GM12878 (cell line): Measurements from ENCODE around the gene CACNA1D. TPM values are rescaled to one million over a fixed set of nuclear protein-coding genes. Genes with fewer than 3 reads are reported as not detected.

Experiments
- ATAC-seq: fragments of 200-7000 bp; cut with Tn5 transposase; 3 replicates; pipeline ENCODE4 v1.9.1; 2020; ENCODE audit warnings: mild to moderate bottlenecking, moderate library complexity
- BruUV-seq: library from RNA; stranded (reverse); fragments of 400-500 nt; replicated peaks from 2 replicates; lab custom pipeline; 2021; lab: Mats Ljungman, UMichigan
- CTCF ChIA-PET: fragments of 300-600 bp; sonication (Branson Sonifier 250); formaldehyde crosslinking; extraction: SDS; loops from one replicate; lab custom pipeline; 2021; ENCODE audit warnings: inconsistent platforms; lab: Yijun Ruan, JAX
- POLR2A ChIA-PET: fragments of 350-600 bp; formaldehyde crosslinking; extraction: SDS; loops from one replicate; lab custom pipeline; 2021; ENCODE audit warnings: inconsistent platforms; lab: Charles Lee
- RAD21 ChIA-PET: fragments of 300-600 bp; sonication (Branson Sonifier 250); formaldehyde crosslinking; loops from one replicate; lab custom pipeline; 2023; ENCODE audit warnings: antibody characterized with exemption; ENCODE audit not compliant: unreplicated experiment; lab: Charles Lee
- SMC1A ChIA-PET: fragments of 300-600 bp; sonication (Branson Sonifier 250); formaldehyde crosslinking; loops from one replicate; lab custom pipeline; 2023; ENCODE audit not compliant: unreplicated experiment, uncharacterized antibody; lab: Charles Lee
- DNase-seq: peaks from one replicate; pipeline ENCODE4 v3.0.0-alpha.2; 2011; ENCODE audit warnings: low read depth, low spot score
- FAIRE-seq: peaks from 3 replicates; lab custom pipeline; 2011; peaks lifted over from hg19 to GRCh38; lab: Jason Lieb, UNC
- H2AFZ ChIP-seq: 2 replicates; pipeline ENCODE4 v1.6.0; 2011; ENCODE audit warnings: low read depth, low read length, control low read depth; ENCODE audit not compliant: control insufficient read depth
- H3K27ac ChIP-seq: 2 replicates; pipeline ENCODE4 v1.5.1; 2011; ENCODE audit warnings: control low read depth; ENCODE audit not compliant: control insufficient read depth, insufficient read depth
- H3K27me3 ChIP-seq, 2 experiments: replicated peaks in 1 of 2; 2 replicates each; pipeline versions ENCODE4 v1.6.0 to v1.6.1; 2011; ENCODE audit warnings: low read length in 1 of 2; ENCODE audit not compliant: control insufficient read depth in 2 of 2, insufficient read depth in 2 of 2
- H3K36me3 ChIP-seq, 2 experiments: 2 replicates each; pipeline ENCODE4 v1.5.1; 2011; ENCODE audit warnings: low read length in 1 of 2; ENCODE audit not compliant: control insufficient read depth in 2 of 2, insufficient read depth in 2 of 2
- H3K4me1 ChIP-seq: 2 replicates; pipeline ENCODE4 v1.6.1; 2011; ENCODE audit warnings: mild to moderate bottlenecking, low read length, moderate library complexity, mixed read lengths; ENCODE audit not compliant: control insufficient read depth, insufficient read depth
- H3K4me2 ChIP-seq: 2 replicates; pipeline ENCODE4 v1.6.0; 2011; ENCODE audit warnings: control low read depth; ENCODE audit not compliant: control insufficient read depth, insufficient read depth
- H3K4me3 ChIP-seq: fragments of 200-600 bp; sonication (generic); 2 replicates; pipeline ENCODE4 v1.5.1; 2016
- H3K79me2 ChIP-seq: 2 replicates; pipeline ENCODE4 v1.6.0; 2011; ENCODE audit warnings: low read length; ENCODE audit not compliant: control insufficient read depth, insufficient read depth
- H3K9ac ChIP-seq: 2 replicates; pipeline ENCODE4 v1.8.0; 2011; ENCODE audit warnings: low read length, control low read depth, mixed read lengths; ENCODE audit not compliant: control insufficient read depth, insufficient read depth
- H3K9me3 ChIP-seq: replicated peaks from 3 replicates; pipeline ENCODE4 v1.5.1; 2011; ENCODE audit warnings: mild to moderate bottlenecking, low read length; ENCODE audit not compliant: control insufficient read depth, insufficient read depth
- H4K20me1 ChIP-seq: 2 replicates; pipeline ENCODE4 v1.6.0; 2011; ENCODE audit not compliant: control insufficient read depth, insufficient read depth
- DPF2 ChIP-seq: fragments of 450-650 bp; IDR thresholded peaks from 2 replicates; pipeline ENCODE4 v1.6.1; 2017; ENCODE audit warnings: mild to moderate bottlenecking
- HCFC1 ChIP-seq: fragments of 150-350 bp; IDR thresholded peaks from 2 replicates; pipeline ENCODE4 v1.6.1; 2014; ENCODE audit warnings: low read length
- POLR2AphosphoS5 ChIP-seq: IDR thresholded peaks from 2 replicates; pipeline ENCODE4 v1.6.1; 2011; ENCODE audit warnings: mild to moderate bottlenecking, low read length, inconsistent platforms
- TCF7 ChIP-seq: IDR thresholded peaks from 2 replicates; pipeline ENCODE4 v1.6.1; 2014; ENCODE audit warnings: antibody characterized with exemption, borderline replicate concordance
- WGBS: methylation state at CpG from one replicate; pipeline ENCODE4 v1.1.6; 2016; ENCODE audit warnings: low lambda C conversion rate; ENCODE audit not compliant: insufficient replicate concordance, insufficient coverage; ENCODE audit errors: missing lambda C conversion rate; 5-methylcytosine and 5-hydroxymethylcytosine counted together
- in situ Hi-C: fragments of 300-500 bp; cut with MboI; formaldehyde crosslinking; loops from 9 replicates; pipeline ENCODE4 v1.14.3; 2018; ENCODE audit warnings: mixed read lengths
- intact Hi-C: fragments of 100-400 bp; cut with micrococcal nuclease; formaldehyde crosslinking; loops from one replicate; pipeline ENCODE4 v1.14.2; 2022; ENCODE audit not compliant: unreplicated experiment
- polyA plus RNA-seq, 11 experiments: library from polyadenylated mRNA; depleted of rRNA in 4 of 11; unstranded in 6 of 11; stranded (reverse) in 5 of 11; fragments of >200 nt; fragmentation: Nextera tagmentation in 4 of 11; fragmentation: Illumina TruSeq in 1 of 11; extraction: Ambion mirVana in 4 of 11; extraction: Trizol in 1 of 11; gene quantifications; 1 replicate in 1 of 11; 2 replicates in 10 of 11; pipeline versions ENCODE4 v1.2.1 to v1.2.3, GENCODE V29; 2011 to 2016; ENCODE audit warnings: inconsistent platforms in 2 of 11, missing spikeins in 2 of 11, low read depth in 1 of 11
- total RNA-seq, 4 experiments: library from RNA; depleted of rRNA in 3 of 4; stranded (reverse); fragments of >200 nt in 3 of 4; fragmentation: Illumina TruSeq in 1 of 4; extraction: Trizol in 1 of 4; gene quantifications; 2 replicates each; pipeline versions ENCODE4 v1.2.1 to v1.2.3, GENCODE V29; 2013 to 2021
- TF ChIP-seq, protein P1 (sequence below): fragments of 450-650 bp; IDR thresholded peaks from 2 replicates; pipeline ENCODE4 v1.6.1; 2017; ENCODE audit warnings: antibody characterized with exemption, mild to moderate bottlenecking, moderate library complexity
- TF ChIP-seq, protein P2 (sequence below): IDR thresholded peaks from 2 replicates; pipeline ENCODE4 v1.6.1; 2012; ENCODE audit warnings: low read depth, low read length, improper control_type of control experiment

CACNA1D gene
- total and polyA plus RNA-seq, 10 of the 15 experiments (the other 5 are each of a cell fraction or from before 2014, with no cell fraction given), result 0.21 to 24.4 (median 1.6) TPM

DNA sequence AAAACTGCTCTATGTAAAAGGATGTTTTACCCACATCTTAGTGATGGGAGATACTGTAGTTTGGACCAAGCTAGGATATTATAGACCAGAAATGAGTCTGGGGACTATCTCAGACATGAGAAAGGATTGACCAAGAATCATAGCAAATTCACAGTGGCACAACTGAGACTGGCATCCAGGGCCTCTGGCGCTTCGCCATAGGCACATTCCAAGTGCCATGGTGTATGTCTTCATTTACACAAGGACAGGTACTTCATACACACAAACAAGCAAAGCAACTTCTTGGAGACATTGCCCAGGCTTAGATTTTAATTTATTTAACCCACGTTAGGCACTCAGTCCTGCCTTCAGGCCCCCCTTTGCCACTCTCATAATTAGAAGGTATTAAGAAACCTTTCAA lies 28.9 kb downstream of the CACNA1D start:
- Histone ChIP-seq H3K36me3 (no peaks in the 10 kb centered on the region), H4K20me1 (no peaks in the 10 kb centered on the region), H3K9me3 (no peaks in the 10 kb centered on the region), H3K79me2 (no peaks in the 10 kb centered on the region), H3K27ac (no peak overlapping the region), H3K4me1 (no peaks in the 10 kb centered on the region), H3K4me2 (no peak overlapping the region), H3K9ac (no peak overlapping the region), H3K27me3 (no peaks in the 10 kb centered on the region; a peak in 2 of 4 replicates), H2AFZ (no peak overlapping the region), H3K4me3 (no peak overlapping the region)
- DNase-seq, result no peak
- BruUV-seq, result no TSS peak
- ChIA-PET SMC1A (no interaction called here), POLR2A (no interaction called here), RAD21 (no interaction called here), CTCF (no interaction called here)
- no peak for FAIRE-seq
- TF ChIP-seq POLR2AphosphoS5 (no peak), HCFC1 (no peak), DPF2 (no peak), TCF7 (no peak)
- TF ChIP-seq, protein P1, sequence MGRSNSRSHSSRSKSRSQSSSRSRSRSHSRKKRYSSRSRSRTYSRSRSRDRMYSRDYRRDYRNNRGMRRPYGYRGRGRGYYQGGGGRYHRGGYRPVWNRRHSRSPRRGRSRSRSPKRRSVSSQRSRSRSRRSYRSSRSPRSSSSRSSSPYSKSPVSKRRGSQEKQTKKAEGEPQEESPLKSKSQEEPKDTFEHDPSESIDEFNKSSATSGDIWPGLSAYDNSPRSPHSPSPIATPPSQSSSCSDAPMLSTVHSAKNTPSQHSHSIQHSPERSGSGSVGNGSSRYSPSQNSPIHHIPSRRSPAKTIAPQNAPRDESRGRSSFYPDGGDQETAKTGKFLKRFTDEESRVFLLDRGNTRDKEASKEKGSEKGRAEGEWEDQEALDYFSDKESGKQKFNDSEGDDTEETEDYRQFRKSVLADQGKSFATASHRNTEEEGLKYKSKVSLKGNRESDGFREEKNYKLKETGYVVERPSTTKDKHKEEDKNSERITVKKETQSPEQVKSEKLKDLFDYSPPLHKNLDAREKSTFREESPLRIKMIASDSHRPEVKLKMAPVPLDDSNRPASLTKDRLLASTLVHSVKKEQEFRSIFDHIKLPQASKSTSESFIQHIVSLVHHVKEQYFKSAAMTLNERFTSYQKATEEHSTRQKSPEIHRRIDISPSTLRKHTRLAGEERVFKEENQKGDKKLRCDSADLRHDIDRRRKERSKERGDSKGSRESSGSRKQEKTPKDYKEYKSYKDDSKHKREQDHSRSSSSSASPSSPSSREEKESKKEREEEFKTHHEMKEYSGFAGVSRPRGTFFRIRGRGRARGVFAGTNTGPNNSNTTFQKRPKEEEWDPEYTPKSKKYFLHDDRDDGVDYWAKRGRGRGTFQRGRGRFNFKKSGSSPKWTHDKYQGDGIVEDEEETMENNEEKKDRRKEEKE, result no peak
- TF ChIP-seq, protein P2, sequence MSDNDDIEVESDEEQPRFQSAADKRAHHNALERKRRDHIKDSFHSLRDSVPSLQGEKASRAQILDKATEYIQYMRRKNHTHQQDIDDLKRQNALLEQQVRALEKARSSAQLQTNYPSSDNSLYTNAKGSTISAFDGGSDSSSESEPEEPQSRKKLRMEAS, result no peak
- in situ Hi-C loops, result no loop called here
- intact Hi-C loops, result no loop called here
- WGBS, result 46% methylated on average over 3 of the region's 3 CpGs
- no peak for ATAC-seq
